IMR-90 (cell line): Measurements from ENCODE around the gene SEL1L3. TPM values are rescaled to one million over a fixed set of nuclear protein-coding genes. Genes with fewer than 3 reads are reported as not detected.

Experiments used
- ATAC-seq: fragments of 200-7000 bp; cut with Tn5 transposase; 2 replicates; pipeline ENCODE4 v1.9.1; 2020; ENCODE audit warnings: low read depth, mild to moderate bottlenecking, moderate library complexity
- BruUV-seq: library from RNA; stranded (reverse); fragments of 400-500 nt; replicated peaks from 2 replicates; lab custom pipeline; 2021; lab: Mats Ljungman, UMichigan
- CTCF ChIA-PET: fragments of 300-600 bp; formaldehyde crosslinking; extraction: SDS; loops from one replicate; lab custom pipeline; 2021; ENCODE audit warnings: antibody characterized with exemption; lab: Yijun Ruan, JAX
- POLR2A ChIA-PET: fragments of 300-600 bp; sonication (Branson Sonifier 250); formaldehyde crosslinking; loops from one replicate; lab custom pipeline; 2022; ENCODE audit warnings: antibody characterized with exemption; ENCODE audit not compliant: unreplicated experiment; lab: Charles Lee
- DNase-seq: peaks from one replicate; pipeline ENCODE4 v3.0.0; 2013
- H2AFZ ChIP-seq: replicated peaks from 2 replicates; pipeline ENCODE3; 2013; ENCODE audit warnings: low read length, mild to moderate bottlenecking; ENCODE audit not compliant: poor library complexity
- H2AK5ac ChIP-seq: 2 replicates; pipeline ENCODE4 v1.6.1; 2013; ENCODE audit warnings: low read depth, low read length, inconsistent platforms
- H2AK9ac ChIP-seq: replicated peaks from 2 replicates; pipeline ENCODE3; 2013; ENCODE audit warnings: mild to moderate bottlenecking, low read depth, low read length, moderate library complexity; ENCODE audit not compliant: poor library complexity
- H2BK120ac ChIP-seq: 2 replicates; pipeline ENCODE4 v1.6.1; 2013; ENCODE audit warnings: low read depth, low read length, inconsistent platforms
- H2BK15ac ChIP-seq: 3 replicates; pipeline ENCODE4 v1.6.1; 2013; ENCODE audit warnings: low read depth, low read length, inconsistent platforms
- H2BK20ac ChIP-seq: 2 replicates; pipeline ENCODE4 v1.6.1; 2013; ENCODE audit warnings: low read depth, mild to moderate bottlenecking, inconsistent platforms, low read length, moderate library complexity
- H2BK5ac ChIP-seq: 2 replicates; pipeline ENCODE4 v1.6.1; 2013; ENCODE audit warnings: mild to moderate bottlenecking, low read depth, low read length, inconsistent platforms; ENCODE audit not compliant: poor library complexity, severe bottlenecking
- H3K14ac ChIP-seq: replicated peaks from 2 replicates; pipeline ENCODE4 v1.6.1; 2013; ENCODE audit warnings: low read depth, low read length, inconsistent platforms
- H3K18ac ChIP-seq: 2 replicates; pipeline ENCODE4 v1.6.1; 2013; ENCODE audit warnings: low read depth, low read length, control low read depth
- H3K23ac ChIP-seq: 2 replicates; pipeline ENCODE4 v1.6.1; 2013; ENCODE audit warnings: low read depth, low read length, inconsistent platforms
- H3K27ac ChIP-seq: 2 replicates; pipeline ENCODE4 v1.5.1; 2013; ENCODE audit warnings: mild to moderate bottlenecking, control low read depth, low read length; ENCODE audit not compliant: insufficient read depth
- H3K27me3 ChIP-seq: 2 replicates; pipeline ENCODE4 v1.6.1; 2013; ENCODE audit warnings: low read length; ENCODE audit not compliant: control insufficient read depth, insufficient read depth
- H3K36me3 ChIP-seq: 2 replicates; pipeline ENCODE4 v1.6.1; 2013; ENCODE audit warnings: low read length, mixed read lengths; ENCODE audit not compliant: control insufficient read depth, insufficient read depth
- H3K4ac ChIP-seq: 2 replicates; pipeline ENCODE4 v1.6.1; 2013; ENCODE audit warnings: low read depth, low read length, inconsistent platforms
- H3K4me1 ChIP-seq: 2 replicates; pipeline ENCODE4 v1.6.1; 2013; ENCODE audit warnings: low read length, mixed read lengths; ENCODE audit not compliant: control insufficient read depth, insufficient read depth
- H3K4me2 ChIP-seq: 2 replicates; pipeline ENCODE4 v1.6.1; 2013; ENCODE audit warnings: low read depth, mild to moderate bottlenecking, control low read depth, low read length, moderate library complexity
- H3K4me3 ChIP-seq: 2 replicates; pipeline ENCODE4 v1.5.1; 2013; ENCODE audit warnings: low read depth, mild to moderate bottlenecking, control low read depth, low read length, moderate library complexity; ENCODE audit not compliant: insufficient read depth
- H3K56ac ChIP-seq: 2 replicates; pipeline ENCODE4 v1.6.1; 2013; ENCODE audit warnings: low read length, inconsistent platforms; ENCODE audit not compliant: insufficient read depth; ENCODE audit errors: extremely low read depth
- H3K79me1 ChIP-seq, 2 experiments: 2 replicates each; pipeline ENCODE4 v1.6.1; 2013; ENCODE audit warnings: low read length in 2 of 2, inconsistent platforms in 1 of 2, low read depth in 1 of 2
- H3K9ac ChIP-seq: 2 replicates; pipeline ENCODE4 v1.6.1; 2013; ENCODE audit warnings: low read depth, low read length, control low read depth
- H3K9me1 ChIP-seq: 2 replicates; pipeline ENCODE4 v1.6.1; 2013; ENCODE audit warnings: low read length, inconsistent platforms; ENCODE audit not compliant: insufficient read depth
- H3K9me3 ChIP-seq: 2 replicates; pipeline ENCODE4 v1.6.1; 2013; ENCODE audit warnings: low read length; ENCODE audit not compliant: control insufficient read depth, insufficient read depth
- H4K20me1 ChIP-seq: 2 replicates; pipeline ENCODE4 v1.6.1; 2013; ENCODE audit warnings: low read length, inconsistent platforms; ENCODE audit not compliant: insufficient read depth
- H4K5ac ChIP-seq: 2 replicates; pipeline ENCODE4 v1.6.1; 2013; ENCODE audit warnings: mild to moderate bottlenecking, low read depth, low read length, control low read depth
- H4K8ac ChIP-seq, 2 experiments: 2 replicates each; pipeline ENCODE4 v1.6.1; 2013; ENCODE audit warnings: low read depth in 2 of 2, low read length in 2 of 2, control low read depth in 1 of 2, inconsistent platforms in 1 of 2
- H4K91ac ChIP-seq: 2 replicates; pipeline ENCODE4 v1.6.1; 2013; ENCODE audit warnings: low read depth, low read length, inconsistent platforms; ENCODE audit not compliant: insufficient read depth
- BHLHE40 ChIP-seq: fragments of 150-350 bp; IDR thresholded peaks from 2 replicates; pipeline ENCODE4 v1.6.1; 2016; ENCODE audit warnings: mild to moderate bottlenecking, low read depth, low read length
- MAZ ChIP-seq: IDR thresholded peaks from 2 replicates; pipeline ENCODE4 v1.6.1; 2012; ENCODE audit warnings: low read depth, mild to moderate bottlenecking, low read length, improper control_type of control experiment, moderate library complexity, borderline replicate concordance
- WGBS, 2 experiments: methylation state at CpG; one replicate each; pipeline versions ENCODE4 v1.1.5 to v1.1.7; 2013; ENCODE audit warnings: missing lambda C conversion rate in 2 of 2; ENCODE audit not compliant: insufficient read length in 1 of 2; ENCODE audit errors: extremely low coverage in 2 of 2; 5-methylcytosine and 5-hydroxymethylcytosine counted together
- dilution Hi-C: fragments of 300-500 bp; cut with HindIII; formaldehyde crosslinking; loops from one replicate; pipeline ENCODE4 v1.14.3; 2018; ENCODE audit warnings: low sequenced_read_pairs; ENCODE audit not compliant: unreplicated experiment
- in situ Hi-C: fragments of 300-500 bp; cut with MboI; formaldehyde crosslinking; loops from 3 replicates; pipeline ENCODE4 v1.14.3; 2019; ENCODE audit warnings: low sequenced_read_pairs, inconsistent platforms, mixed read lengths
- intact Hi-C: fragments of 100-400 bp; cut with micrococcal nuclease; formaldehyde crosslinking; loops from 2 replicates; pipeline ENCODE4 v1.10.0; 2022
- polyA plus RNA-seq, 3 experiments: library from polyadenylated mRNA; depleted of rRNA; stranded (reverse); fragments of >200 nt; gene quantifications; 2 replicates each; pipeline ENCODE4 v1.2.3, GENCODE V29; 2012; ENCODE audit warnings: low replicate concordance in 1 of 3
- total RNA-seq: library from RNA; depleted of rRNA; stranded (reverse); fragments of >200 nt; gene quantifications from 2 replicates; pipeline ENCODE4 v1.2.3, GENCODE V29; 2012

SEL1L3 gene
- total and polyA plus RNA-seq, 2 of the 4 experiments (the other 2 are of a cell fraction), result 16.4 to 43.7 TPM

GRCh38 chr4:25883565-25883964 is 20.8 kb upstream of the SEL1L3 start:
- Histone ChIP-seq H3K4me1 (peaks cover 19% of the 10 kb centered on the region), H2BK120ac (peak overlapping the region; percentile 57), H3K27me3 (no peaks in the 10 kb centered on the region), H3K9ac (no peak overlapping the region), H3K9me1 (peaks cover 15% of the 10 kb centered on the region; the same call in 1 of the 2 replicates), H3K79me1 (no peaks in the 10 kb centered on the region), H2AK5ac (peak overlapping the region; percentile 48; the same call in 1 of the 2 replicates), H2AFZ (no peak overlapping the region), H4K91ac (peak overlapping the region; percentile 20; the same call in 1 of the 2 replicates), H3K27ac (no peak overlapping the region), H3K4me3 (no peak overlapping the region), H4K8ac (peak overlapping the region in 1 of 2 experiments; percentile 2; a peak in 1 of 4 replicates), H3K9me3 (no peaks in the 10 kb centered on the region), H3K23ac (peak overlapping the region; percentile 65), H2AK9ac (no peak overlapping the region), H3K4me2 (peak overlapping the region; percentile 32; the same call in 1 of the 2 replicates), H2BK5ac (peak overlapping the region; percentile 36), H3K36me3 (no peaks in the 10 kb centered on the region), H3K4ac (peak overlapping the region; percentile 57; the same call in 1 of the 2 replicates), H3K18ac (peak overlapping the region; percentile 56; the same call in 1 of the 2 replicates), H2BK20ac (0 out of 2 replicates have a peak overlapping the region, but pooled peaks have one; percentile 5), H4K5ac (no peak overlapping the region), H3K56ac (no peak overlapping the region), H3K14ac (0 out of 2 replicates have a peak overlapping the region, but pooled peaks have one; percentile 40), H2BK15ac (peak overlapping the region; percentile 16; the same call in 1 of the 3 replicates), H4K20me1 (no peaks in the 10 kb centered on the region)
- in situ Hi-C loops, result no loop called here
- intact Hi-C loops, result no loop called here
- dilution Hi-C loops, result no loop called here
- DNase-seq (no peak), ATAC-seq (peak; percentile 8)
- BruUV-seq, result no TSS peak
- WGBS, 2 experiments, result no CpG with 5 or more reads among the region's 2 CpGs
- ChIA-PET CTCF (interaction anchor here (0.6 kb wide), 2 partner anchors 10 to 21 kb away, joined by 3 read pairs; no protein-coding TSS in a partner anchor), POLR2A (no interaction called here)
- TF ChIP-seq MAZ (no peak), BHLHE40 (no peak)
